Measurements from ENCODE around the gene UBTD2. TPM values are rescaled to one million over a fixed set of nuclear protein-coding genes. Genes with fewer than 3 reads are reported as not detected.

UBTD2 gene
- total and polyA plus RNA-seq, 2 of the 4 experiments (the other 2 are of a cell fraction), result 11.2 to 20.6 TPM

DNA sequence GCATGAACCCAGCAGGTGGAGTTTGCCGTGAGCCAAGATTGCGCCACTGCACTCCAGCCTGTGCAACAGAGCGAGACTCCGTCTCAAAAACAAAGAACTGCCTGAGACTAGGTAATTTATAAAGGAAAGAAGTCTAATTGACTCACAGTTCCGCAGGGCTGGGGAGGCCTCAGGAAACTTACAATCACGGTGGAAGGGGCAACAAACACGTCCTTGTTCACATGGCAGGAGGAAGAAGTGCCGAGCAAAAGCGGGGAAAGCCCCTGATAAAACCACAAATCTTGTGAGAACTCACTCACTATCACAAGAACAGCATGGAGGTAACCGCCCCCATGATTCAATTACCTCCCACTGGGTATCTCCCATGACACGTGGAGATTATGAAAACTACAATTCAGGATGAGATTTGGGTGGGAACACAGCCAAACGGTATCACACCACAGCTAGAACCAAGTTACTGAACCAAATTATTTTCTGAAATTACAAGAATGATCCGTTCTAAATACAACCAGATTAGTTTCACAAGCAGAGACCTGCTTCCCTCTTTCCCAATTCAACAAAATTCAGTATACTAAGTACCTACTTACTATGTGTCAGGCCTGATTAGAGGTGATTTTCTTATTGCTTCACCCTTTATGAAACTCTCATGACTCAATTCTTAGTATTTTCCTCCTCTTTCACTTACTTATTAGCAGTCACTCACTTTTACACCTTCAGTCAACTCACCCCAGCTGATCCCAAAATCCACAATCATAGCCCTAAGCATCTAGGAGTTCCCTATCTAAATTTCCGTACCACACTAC lies 8.4 kb downstream of the UBTD2 start:
- DNase-seq (no peak), ATAC-seq (ENCODE audit: low read depth) (no peak)
- no peak overlapping the region for H3K23ac ChIP-seq (ENCODE audit: low read depth, low read length)
- H4K5ac ChIP-seq (ENCODE audit: low read depth, low read length), result no peak overlapping the region
- H4K8ac ChIP-seq (ENCODE audit: low read depth in 2 of 2, low read length in 2 of 2), result no peak overlapping the region
- 91% methylated on average over 1 of the region's 14 CpGs; no CpG with 5 or more reads in 1 of the 2 experiments for WGBS, 2 experiments (ENCODE audit: extremely low coverage in 2 of 2, insufficient read length in 1 of 2)
- H3K4me1 ChIP-seq (ENCODE audit: control insufficient read depth, insufficient read depth, low read length), result peaks cover 2% of the 10 kb centered on the region
- no peak overlapping the region for H2AK5ac ChIP-seq (ENCODE audit: low read depth, low read length)
- ChIA-PET POLR2A (ENCODE audit: unreplicated experiment) (no interaction called here), CTCF (no interaction called here)
- no peak overlapping the region for H2BK20ac ChIP-seq (ENCODE audit: low read depth, low read length)
- peaks cover 15% of the 10 kb centered on the region for H3K9me1 ChIP-seq (ENCODE audit: insufficient read depth, low read length)
- no peak overlapping the region for H2BK120ac ChIP-seq (ENCODE audit: low read depth, low read length)
- H3K4me3 ChIP-seq (ENCODE audit: insufficient read depth, low read depth, low read length), result no peak overlapping the region
- peaks cover 77% of the 10 kb centered on the region for H4K20me1 ChIP-seq (ENCODE audit: insufficient read depth, low read length)
- H3K27ac ChIP-seq (ENCODE audit: insufficient read depth, low read length), result no peak overlapping the region
- H3K9me3 ChIP-seq (ENCODE audit: control insufficient read depth, insufficient read depth, low read length), result no peaks in the 10 kb centered on the region
- H3K14ac ChIP-seq (replicated peaks; ENCODE audit: low read depth, low read length), result no peak overlapping the region
- H3K79me1 ChIP-seq (ENCODE audit: low read depth in 1 of 2, low read length in 2 of 2), result peaks cover 20 to 55% of the 10 kb centered on the region in 2 experiments
- intact Hi-C loops (cut with micrococcal nuclease), result loop anchor here (5.0 kb wide), 1 partner anchor 38 kb away; no protein-coding TSS in a partner anchor
- H3K27me3 ChIP-seq (ENCODE audit: control insufficient read depth, insufficient read depth, low read length), result no peaks in the 10 kb centered on the region
- H3K4ac ChIP-seq (ENCODE audit: low read depth, low read length), result no peak overlapping the region
- H3K18ac ChIP-seq (ENCODE audit: low read depth, low read length), result no peak overlapping the region
- H2BK5ac ChIP-seq (ENCODE audit: low read depth, low read length, poor library complexity, severe bottlenecking), result no peak overlapping the region
- no peak overlapping the region for H2BK15ac ChIP-seq (ENCODE audit: low read depth, low read length)
- H3K36me3 ChIP-seq (ENCODE audit: control insufficient read depth, insufficient read depth, low read length), result no peaks in the 10 kb centered on the region
- no peak overlapping the region for H2AFZ ChIP-seq (replicated peaks; ENCODE audit: low read length, poor library complexity)
- H3K4me2 ChIP-seq (ENCODE audit: low read depth, low read length), result no peak overlapping the region
- BruUV-seq (replicated peaks), result no TSS peak
- dilution Hi-C loops (cut with HindIII; ENCODE audit: low sequenced_read_pairs, unreplicated experiment), result no loop called here
- no peak overlapping the region for H3K9ac ChIP-seq (ENCODE audit: low read depth, low read length)
- no peak overlapping the region for H3K56ac ChIP-seq (ENCODE audit: extremely low read depth, insufficient read depth, low read length)
- H2AK9ac ChIP-seq (replicated peaks; ENCODE audit: low read depth, low read length, poor library complexity), result no peak overlapping the region
- TF ChIP-seq RCOR1 (IDR thresholded peaks at IDR 0.05; ENCODE audit: insufficient replicate concordance, low read length) (no peak), CEBPB (IDR thresholded peaks at IDR 0.05; ENCODE audit: low read depth, low read length) (0 out of 2 replicates have a peak, but pooled peaks have one; percentile 31)
- H4K91ac ChIP-seq (ENCODE audit: insufficient read depth, low read depth, low read length), result no peak overlapping the region
- in situ Hi-C loops (cut with MboI; ENCODE audit: low sequenced_read_pairs), result loop anchor here (25.0 kb wide), 1 partner anchor 863 kb away; the partner anchor contains the start of gene FGF18
